ENCODE results near the gene CAV1.

CAV1 gene

GRCh38 chr7:116569737-116570136 lies 44.9 kb downstream of the CAV1 start:
- DNase-seq (ENCODE audit: low spot score): no peak
- TF ChIP-seq, protein P1, sequence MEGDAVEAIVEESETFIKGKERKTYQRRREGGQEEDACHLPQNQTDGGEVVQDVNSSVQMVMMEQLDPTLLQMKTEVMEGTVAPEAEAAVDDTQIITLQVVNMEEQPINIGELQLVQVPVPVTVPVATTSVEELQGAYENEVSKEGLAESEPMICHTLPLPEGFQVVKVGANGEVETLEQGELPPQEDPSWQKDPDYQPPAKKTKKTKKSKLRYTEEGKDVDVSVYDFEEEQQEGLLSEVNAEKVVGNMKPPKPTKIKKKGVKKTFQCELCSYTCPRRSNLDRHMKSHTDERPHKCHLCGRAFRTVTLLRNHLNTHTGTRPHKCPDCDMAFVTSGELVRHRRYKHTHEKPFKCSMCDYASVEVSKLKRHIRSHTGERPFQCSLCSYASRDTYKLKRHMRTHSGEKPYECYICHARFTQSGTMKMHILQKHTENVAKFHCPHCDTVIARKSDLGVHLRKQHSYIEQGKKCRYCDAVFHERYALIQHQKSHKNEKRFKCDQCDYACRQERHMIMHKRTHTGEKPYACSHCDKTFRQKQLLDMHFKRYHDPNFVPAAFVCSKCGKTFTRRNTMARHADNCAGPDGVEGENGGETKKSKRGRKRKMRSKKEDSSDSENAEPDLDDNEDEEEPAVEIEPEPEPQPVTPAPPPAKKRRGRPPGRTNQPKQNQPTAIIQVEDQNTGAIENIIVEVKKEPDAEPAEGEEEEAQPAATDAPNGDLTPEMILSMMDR (IDR thresholded peaks at IDR 0.05; ENCODE audit: extremely low read depth, insufficient read depth, missing control alignments): no peak
- in situ Hi-C loops (cut with MboI; ENCODE audit: low pct_unique_long_range_greater_than_20kb, low sequenced_read_pairs, unreplicated experiment): no loop called here

DNA sequence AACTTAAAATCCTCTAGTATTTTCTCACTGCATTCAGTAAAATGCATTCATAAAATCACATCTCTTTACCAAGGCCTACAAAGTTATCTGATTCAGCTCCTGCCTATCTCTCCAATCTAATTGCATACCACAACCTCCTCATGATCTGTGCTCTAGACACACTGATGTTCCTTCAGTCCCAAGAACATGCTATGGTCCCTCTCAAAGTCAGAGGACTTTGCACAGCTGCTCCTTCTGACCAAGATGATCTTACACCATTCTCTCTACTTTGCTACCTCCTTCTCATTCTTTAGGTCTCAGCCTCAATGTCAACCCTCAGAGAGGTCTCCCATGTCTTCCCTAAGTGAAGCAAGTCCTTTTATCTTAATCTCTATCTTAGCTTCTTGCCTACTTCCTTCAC lies 45.5 kb downstream of the CAV1 start:
- no peak for DNase-seq (ENCODE audit: low spot score)
- TF ChIP-seq, protein P1 (IDR thresholded peaks at IDR 0.05; ENCODE audit: extremely low read depth, insufficient read depth, missing control alignments): no peak
- in situ Hi-C loops (cut with MboI; ENCODE audit: low pct_unique_long_range_greater_than_20kb, low sequenced_read_pairs, unreplicated experiment): no loop called here

DNA sequence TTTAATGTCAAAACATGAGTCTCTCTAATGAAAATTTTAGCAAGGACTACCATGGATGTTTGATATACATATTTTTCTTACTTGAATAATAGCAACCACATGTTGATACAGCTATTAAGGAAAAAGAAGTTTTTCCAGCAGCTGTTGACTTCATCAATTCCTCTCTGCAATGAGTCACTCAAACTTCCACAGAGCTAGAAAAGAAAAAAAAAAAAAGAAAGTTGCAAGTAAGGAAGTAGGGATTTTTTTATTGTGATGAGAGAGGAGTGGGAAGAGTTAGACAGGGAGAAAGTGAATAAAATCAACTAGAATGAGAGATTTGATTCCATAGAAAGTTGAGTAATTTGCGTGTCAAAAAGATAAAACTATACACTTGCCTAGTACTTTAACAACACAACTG lies 46.2 kb downstream of the CAV1 start:
- in situ Hi-C loops (cut with MboI; ENCODE audit: low pct_unique_long_range_greater_than_20kb, low sequenced_read_pairs, unreplicated experiment): no loop called here
- TF ChIP-seq, protein P1 (IDR thresholded peaks at IDR 0.05; ENCODE audit: extremely low read depth, insufficient read depth, missing control alignments): no peak
- DNase-seq (ENCODE audit: low spot score): no peak

DNA sequence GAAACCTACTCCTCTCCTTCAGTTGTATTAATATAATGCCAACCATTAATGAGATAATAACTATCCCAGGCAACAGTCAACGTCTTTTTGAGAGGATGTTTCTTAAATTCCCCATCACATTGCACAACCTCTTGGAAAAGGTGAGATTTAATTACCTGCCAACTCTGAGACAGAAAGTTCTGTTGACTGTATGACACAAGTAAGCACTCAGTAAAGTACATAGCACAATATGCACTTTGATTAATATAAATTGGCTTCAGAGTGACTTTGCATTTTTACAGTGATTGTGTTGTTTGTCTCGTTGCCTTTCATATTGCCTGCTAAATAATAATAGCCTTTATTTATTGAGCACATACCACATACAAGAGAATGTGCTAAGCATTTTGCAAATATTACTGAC lies 46.7 kb downstream of the CAV1 start:
- TF ChIP-seq, protein P1 (IDR thresholded peaks at IDR 0.05; ENCODE audit: extremely low read depth, insufficient read depth, missing control alignments): no peak
- in situ Hi-C loops (cut with MboI; ENCODE audit: low pct_unique_long_range_greater_than_20kb, low sequenced_read_pairs, unreplicated experiment): no loop called here

DNA sequence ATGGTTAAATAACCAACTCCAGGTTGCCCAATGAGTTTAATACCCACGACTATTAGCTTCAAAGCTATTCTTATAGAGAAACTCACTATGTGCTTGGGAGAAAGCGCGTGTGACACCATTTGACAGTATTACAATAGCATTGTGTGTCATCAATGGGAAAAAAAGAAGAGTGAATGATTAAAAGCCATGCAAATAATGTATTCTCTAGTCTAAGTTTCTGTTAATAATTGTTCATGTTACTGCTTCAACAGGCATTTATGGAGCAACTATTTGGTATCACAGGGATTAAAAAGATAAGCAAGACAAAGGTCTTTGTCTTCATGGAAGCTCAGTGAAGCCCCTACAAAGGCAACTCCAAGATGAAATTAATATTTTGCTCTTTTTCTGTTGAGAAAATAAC lies 47.2 kb downstream of the CAV1 start:
- in situ Hi-C loops (cut with MboI; ENCODE audit: low pct_unique_long_range_greater_than_20kb, low sequenced_read_pairs, unreplicated experiment): no loop called here
- no peak for DNase-seq (ENCODE audit: low spot score)

More for the DNA sequence above, 46.7 kb downstream of the CAV1 start:
- no peak for DNase-seq (ENCODE audit: low spot score)

DNA sequence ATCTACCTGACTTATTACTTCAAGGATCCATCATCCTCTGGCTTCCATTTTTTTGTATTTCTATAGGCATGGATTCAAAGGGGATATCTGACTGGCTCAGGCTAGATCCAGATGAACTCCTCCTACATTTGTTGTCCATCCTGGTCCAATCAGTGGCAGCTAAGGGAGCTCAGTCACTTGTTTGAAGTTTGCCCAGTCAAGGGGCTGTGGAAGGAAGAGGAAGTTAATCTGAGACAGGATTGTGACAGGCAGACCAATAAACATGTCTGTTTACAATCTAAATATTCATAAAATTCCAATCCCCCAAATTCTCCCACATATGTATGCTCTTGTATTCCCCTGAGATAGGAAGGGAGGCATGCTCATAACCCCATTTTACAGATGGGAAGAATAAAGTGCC lies 48.7 kb downstream of the CAV1 start:
- no peak for DNase-seq (ENCODE audit: low spot score)
- TF ChIP-seq, protein P1 (IDR thresholded peaks at IDR 0.05; ENCODE audit: extremely low read depth, insufficient read depth, missing control alignments): no peak
- in situ Hi-C loops (cut with MboI; ENCODE audit: low pct_unique_long_range_greater_than_20kb, low sequenced_read_pairs, unreplicated experiment): no loop called here

More for the DNA sequence above, 47.2 kb downstream of the CAV1 start:
- TF ChIP-seq, protein P1 (IDR thresholded peaks at IDR 0.05; ENCODE audit: extremely low read depth, insufficient read depth, missing control alignments): no peak
